HG02884 (cell line): ENCODE data around the gene ZDHHC17.

ENCODE experiments used
- ATAC-seq: cut with Tn5 transposase; IDR thresholded peaks from one replicate; pipeline ENCODE4 v1.9.1; 2021; ENCODE audit warnings: mild to moderate bottlenecking, moderate library complexity; ENCODE audit not compliant: unreplicated experiment

Gene ZDHHC17

DNA sequence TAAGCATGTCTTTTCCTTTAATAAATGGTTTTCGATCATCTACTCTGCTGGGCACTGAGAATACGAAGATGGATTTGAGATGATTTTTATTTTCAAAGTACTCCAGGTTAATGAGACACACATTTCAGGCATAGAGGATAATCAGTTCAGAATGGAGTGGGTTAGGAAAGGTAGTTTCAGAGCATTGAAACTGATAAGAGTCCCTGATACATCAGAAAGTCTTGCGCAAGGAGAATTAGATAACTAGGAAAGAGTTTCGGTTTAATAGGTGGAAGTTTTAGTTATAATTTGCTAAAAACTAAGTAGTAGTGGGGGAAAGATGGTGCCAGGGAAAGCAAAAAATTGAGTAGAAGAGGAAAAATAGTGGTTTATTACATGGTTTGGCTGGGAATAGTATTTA, 50.1 kb downstream of the ZDHHC17 start:
- no peak for ATAC-seq

DNA sequence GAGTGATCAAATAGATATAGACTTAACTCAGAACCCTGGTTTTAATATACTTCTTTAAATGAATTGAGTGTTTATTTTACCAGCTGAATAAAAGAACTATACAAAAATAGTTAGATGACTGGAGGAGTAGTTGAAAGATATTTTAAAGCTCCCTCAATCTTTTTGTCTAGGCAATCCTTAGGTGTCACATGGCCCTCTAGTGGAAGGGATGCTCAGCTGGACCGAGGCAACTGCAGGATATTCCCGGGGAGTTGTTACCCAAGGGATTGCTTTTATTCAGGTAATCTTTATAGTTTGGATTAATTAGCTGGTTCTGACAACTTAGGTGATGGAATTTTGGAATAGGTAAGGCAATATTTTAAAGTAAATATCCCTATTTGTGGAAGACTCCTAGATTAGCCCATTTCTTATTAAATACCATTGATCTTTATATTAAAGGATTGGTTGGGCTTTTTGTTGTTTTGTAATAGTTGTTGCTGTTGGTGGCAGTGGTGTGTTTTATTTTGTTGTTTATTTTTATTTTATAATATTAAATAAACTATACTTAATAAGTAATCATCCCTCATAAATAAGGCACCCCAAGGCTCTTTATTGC, 57.1 kb downstream of the ZDHHC17 start:
- ATAC-seq: no peak

DNA sequence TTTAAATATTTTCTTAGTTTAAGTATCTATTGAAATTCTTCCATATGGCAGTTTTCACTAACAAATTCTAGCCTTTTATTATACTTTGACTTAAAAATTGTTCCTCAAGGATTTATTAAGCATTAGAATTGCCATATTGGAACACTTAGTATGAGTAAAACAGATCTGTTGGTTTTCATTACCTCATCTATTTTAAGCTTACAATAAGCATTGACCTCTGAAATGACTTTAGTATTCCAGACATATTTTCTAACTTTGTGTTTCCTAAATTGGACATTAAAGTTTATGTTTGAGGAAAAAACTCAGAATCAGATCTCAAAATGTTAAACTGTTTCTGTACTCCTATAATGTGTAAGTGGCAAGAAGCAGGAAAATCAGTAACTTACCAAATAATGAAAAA, 66.5 kb downstream of the ZDHHC17 start:
- no peak for ATAC-seq

DNA sequence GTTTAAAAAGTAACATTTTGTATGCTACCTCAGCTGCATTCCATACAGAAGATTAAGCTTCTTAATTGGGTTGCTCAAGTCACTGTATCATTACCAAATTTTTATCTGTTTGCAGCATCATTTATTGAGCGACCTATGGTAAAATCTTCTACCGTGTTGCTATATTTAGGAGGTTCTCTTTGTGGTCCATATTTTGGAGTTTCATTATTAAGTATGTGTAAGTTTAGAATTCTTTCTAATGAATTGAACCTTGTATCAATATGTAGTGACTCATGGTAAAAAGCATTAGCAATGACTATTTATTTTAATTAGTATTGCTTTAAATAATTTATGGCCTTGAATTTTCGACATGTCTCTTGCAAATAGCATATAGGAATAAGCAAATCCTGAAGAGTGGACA, 72.7 kb downstream of the ZDHHC17 start:
- ATAC-seq: no peak

DNA sequence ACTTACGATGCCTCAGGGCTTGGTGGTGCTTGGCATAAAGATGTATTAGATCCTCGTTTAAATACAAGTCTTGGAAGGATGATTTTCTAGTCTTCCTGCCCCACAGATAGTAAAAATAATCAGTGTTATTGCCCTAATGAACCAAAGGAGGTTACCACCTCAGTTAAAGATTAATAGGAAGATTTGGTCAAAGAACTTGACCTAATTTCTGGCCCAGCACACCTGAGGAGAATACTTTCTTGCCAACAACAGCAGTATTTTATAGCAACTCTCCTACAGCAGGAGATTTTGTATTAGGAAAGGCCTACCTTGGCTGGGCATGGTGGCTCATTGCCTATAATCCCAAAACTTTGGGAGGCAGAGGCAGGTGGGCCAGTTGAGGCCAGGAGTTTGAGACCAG, 83.3 kb downstream of the ZDHHC17 start:
- no peak for ATAC-seq

DNA sequence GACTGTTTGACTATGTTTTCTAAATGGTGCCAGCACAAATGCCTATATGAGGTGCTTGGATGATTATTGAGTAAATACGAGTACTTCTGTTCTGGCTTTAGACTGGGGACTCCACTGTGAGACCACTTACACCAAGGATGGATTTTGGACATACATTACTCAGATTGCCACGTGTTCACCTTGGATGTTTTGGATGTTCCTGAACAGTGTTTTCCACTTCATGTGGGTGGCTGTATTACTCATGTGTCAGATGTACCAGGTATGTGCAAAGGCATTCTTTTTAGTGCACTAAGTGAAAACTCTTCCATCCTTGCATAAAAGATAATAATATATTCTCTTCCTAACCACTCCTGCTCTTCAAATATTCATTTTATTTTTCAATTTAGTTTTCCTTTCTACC, 84.2 kb downstream of the ZDHHC17 start:
- no peak for ATAC-seq

DNA sequence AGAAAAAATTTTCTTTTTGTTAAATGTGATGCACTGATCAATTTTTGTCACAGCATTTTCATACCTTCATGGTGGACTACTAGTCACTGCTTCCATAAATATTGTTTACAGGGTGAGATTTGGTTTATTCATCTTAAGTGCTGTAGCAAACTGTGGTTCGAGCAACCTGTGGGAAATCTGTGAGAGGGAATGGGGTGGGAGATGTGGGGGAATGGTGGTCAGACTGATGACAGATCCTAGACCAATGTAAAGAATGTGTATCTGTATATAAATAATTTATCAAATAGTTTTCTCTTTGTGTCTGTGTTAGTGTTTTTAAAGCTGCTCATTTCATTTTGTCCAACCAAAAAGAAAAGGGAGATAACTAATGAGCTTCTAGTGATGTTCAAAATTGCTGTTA, 88.2 kb downstream of the ZDHHC17 start:
- ATAC-seq: no peak

DNA sequence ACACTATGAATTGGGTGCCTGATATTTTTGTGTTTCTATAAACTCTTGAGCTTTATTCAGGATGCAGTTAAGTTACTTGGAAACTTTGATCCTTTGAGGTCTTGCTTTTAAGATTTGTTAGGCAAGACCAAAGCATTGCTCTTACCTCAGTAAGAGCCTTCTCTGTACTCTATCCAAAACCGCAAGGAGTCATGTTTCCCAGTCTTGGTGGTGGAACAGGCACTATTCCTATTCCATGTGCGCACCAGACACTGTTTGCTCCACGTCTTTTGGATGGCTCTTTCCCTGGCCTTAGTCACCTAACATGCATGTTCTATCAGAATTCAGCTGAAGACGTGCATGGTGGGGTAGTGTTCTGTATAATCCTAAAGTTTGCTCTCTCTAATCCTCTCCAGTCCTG, 91.4 kb downstream of the ZDHHC17 start:
- no peak for ATAC-seq

DNA sequence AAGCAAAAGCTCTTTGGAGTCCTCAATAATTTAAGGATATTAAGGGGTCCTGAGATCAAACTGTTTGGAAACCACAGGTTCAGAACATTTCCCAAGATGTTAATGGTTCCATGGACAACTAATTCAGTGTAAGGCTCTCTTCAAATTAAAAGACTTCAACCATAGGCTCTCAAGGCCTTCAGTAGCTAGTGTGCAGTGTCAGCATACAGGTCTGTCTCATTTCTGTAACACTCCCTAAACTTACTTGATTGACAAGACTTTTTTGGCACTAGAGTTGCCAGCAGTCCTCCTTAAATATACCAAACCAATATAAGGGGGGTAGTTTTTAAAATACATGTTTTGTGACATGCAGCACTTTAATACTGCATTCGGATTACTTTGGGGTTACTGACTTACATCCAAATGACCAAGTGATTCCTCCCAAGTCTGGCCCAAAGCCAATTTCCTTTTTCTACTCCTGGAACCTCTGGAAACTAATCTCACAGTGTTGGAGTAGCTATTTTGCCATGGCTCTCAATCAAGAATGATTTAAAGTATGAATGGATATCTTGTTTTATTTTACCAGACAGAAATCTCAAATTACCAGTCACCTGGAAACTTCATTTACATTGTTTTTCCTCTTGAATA, 92.2 kb downstream of the ZDHHC17 start:
- ATAC-seq: no peak

DNA sequence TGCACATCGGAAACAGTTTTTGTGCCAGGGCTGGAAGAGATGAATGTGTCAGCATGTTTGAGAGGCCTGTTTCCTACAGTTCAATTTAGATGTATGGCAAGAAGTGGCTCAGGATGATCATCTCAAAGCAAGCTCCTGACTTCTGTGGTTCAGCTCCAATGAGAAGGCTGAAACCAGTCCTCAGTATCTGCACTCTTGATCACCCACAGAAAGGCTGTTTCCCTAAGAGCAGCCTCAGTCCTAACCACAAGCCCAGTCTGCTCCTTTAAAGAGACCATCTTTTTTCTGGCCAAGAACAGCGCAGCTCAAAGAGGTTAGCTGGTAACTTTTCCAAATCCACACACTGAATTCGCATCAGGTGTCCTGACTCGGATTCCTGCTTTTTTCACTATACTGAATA, 95.7 kb downstream of the ZDHHC17 start:
- no peak for ATAC-seq

DNA sequence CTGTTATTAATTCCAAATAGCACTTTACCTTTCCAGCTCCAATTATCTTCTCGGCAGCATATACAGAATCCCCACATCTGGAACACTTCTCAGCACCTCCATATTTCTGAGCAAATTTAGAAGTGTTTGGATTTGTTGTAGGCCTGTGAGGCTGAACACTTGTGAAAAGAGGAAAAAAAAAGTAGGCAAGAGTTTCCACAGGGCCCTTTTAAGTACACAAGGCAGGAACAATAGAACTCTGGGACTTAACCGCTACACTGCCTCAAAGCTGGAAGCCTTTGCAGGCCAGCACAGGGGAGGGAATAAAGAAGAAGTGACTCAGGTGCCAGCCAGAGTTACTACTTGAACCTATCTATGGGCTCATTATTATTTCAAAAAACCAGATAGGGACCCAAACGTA, 96.3 kb downstream of the ZDHHC17 start:
- no peak for ATAC-seq

DNA sequence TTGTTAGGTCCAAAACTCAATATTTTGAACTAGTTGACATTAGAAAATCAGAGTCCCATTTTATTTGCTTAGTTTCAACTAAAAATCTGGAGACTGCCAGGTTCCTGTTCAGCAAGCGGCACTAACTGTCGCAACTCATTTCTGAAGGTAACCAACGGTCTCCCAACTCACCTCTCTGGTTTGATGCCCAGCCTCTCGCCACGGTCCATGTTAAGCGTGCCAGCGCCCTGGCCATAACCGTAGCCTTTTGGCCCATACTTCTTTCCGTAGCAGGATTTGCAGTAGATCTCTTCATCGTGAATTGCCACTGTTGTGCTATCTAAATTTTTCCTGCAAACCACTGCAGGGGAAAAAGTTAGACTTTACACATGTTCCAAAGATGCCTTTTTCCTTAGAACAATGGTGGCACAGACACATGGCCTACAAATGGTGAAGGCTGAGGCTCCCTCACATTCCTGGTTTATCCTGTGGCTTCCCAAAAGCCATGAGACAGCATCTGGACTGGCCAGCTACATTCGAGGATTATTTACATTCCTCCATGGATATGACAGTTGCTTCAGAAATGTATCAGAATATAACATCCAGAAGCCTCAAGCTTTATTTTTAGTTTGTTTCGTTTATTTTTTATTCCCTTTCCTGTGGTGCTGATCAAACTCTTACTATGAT, 99.2 kb downstream of the ZDHHC17 start:
- ATAC-seq: no peak

DNA sequence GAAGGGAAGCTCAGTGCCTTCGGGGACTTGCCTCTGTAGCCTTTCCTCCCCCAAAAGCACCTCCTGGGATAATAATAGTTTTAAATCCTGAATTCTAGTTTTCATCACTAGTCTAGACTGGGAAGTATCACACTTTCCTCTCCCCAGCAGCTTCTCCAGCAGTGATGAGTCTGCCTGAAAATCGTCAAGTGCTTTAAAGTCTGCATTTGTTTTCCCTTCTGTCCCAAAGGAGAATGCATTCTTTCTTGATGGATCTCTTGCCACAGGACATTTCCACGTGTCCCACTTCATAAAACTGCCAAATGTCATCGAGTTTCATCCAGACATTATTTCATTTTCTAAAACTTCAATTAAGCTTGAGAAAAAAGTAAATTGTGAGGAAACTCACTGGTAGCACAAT, 99.9 kb downstream of the ZDHHC17 start:
- ATAC-seq: no peak

DNA sequence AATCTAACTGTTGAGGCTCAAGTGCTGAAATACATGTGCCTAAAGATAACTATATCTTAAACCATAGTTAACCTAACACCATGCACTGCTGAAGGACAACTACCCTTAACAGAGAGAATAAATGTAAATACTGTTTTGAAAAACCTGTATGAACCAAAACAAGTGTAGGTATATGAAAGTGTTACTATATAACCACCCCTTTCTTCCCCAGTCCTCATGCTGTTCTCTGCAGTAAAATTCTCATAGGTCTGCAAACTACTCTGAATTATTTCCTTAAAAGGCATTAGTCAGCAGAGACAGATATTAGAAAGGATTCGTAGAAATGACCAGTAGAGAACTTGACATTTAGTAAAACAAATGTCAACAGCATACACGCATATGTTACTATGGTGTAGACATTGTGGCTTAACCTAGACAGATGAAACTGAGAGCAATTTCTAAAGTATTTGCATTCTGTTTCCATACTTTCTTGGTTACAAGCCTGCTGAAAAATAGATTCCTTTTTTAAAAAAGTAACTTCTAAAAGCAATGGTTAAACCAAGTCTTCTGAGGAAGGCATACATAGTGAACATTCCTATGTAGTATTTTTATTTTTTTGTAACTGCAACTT, 101.0 kb downstream of the ZDHHC17 start:
- peak; percentile 84 for ATAC-seq

DNA sequence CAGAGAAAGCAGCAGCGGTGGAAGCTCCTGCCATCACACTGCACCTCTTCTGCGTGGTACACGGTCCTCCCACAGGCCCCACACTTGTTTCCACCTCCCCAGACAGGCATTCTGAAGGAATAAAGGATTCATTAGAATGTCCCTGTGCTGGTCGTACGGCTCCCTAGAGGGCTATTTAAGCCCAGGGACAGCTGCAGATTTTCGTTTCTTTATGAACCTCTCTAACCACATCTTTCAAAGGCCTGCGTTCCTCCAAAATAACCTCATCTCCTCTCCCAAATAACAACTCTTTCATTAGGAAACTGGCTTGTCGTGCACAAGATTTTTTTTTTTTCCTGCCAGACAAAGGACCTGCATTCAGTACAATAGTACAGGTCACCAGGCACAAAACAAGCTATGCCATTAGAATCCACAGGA, 102.2 kb downstream of the ZDHHC17 start:
- ATAC-seq: no peak

DNA sequence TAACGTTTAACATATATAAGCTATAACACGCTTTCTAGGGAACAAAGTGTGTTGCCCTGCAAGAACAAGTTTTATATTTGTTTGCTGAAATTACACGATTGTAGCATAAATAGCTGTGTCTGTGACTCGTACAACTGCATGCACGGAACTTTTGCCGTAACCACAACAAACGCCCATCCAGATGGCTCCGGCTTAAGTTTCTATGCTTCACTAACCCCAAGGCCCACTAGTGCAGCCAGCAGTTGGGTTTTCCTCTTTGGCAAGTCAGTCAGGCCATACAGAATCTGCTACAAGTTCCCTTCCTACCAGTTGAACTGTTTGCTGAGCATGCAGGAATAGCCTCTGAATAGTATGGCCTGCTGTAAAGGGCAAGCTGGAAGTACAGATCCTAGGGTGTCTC, 102.8 kb downstream of the ZDHHC17 start:
- ATAC-seq: peak; percentile 39

DNA sequence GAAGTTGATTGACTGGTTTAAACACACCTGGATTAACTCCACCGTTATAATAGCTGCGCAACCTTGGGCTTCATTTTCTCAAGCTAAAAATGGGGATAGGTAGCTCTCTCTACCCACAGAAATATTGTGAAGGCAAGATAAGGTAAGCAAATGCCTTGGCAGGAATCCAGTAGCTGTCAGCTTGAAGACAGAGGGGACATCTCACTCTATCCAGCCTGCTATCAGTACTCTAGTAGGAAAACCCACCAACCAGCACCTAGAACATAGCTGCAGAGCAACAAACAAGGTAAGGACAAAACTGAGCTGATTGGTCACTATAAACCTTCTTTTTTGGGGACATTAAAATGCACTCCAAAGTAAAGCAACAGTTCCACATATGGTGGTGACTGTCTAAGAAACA, 107.2 kb downstream of the ZDHHC17 start:
- ATAC-seq: no peak

DNA sequence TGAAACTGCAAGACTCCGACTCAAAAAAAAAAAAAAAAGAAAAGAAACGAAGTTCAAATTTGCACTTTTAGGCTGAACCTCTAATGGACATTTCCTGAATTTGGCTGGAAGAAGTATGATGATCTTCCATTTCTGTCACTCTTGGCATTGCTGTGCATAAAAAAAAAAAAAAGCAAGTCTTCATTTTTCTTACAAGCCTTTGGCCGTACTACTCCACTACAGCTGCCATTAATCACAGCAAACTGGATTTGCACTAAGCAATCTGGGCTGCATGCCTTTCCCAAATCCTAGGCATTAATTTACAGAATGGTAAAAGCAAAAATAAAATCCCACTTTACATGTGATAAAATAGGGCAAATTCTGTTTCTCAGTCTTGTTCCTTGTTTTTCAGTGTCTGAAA, 107.8 kb downstream of the ZDHHC17 start:
- no peak for ATAC-seq

DNA sequence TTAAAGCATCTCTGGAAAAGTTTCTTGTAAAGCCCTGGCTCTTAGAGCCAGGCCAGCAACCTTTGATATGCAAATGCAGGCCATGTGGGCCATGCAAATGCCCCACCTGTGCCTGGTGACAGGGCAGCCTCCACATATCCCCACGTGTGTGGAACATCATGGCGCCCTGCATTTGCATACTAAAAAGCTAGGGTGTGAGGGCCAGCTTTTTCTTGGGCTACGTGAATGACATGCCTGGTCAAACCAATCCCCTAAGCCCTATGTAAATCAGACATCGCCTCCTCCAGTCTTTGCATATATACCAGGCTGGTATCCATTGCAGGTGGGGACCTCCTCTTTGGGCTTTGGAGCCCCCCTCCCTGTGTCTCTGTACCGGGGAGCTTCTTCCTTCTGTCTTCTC, 108.5 kb downstream of the ZDHHC17 start:
- ATAC-seq: no peak

DNA sequence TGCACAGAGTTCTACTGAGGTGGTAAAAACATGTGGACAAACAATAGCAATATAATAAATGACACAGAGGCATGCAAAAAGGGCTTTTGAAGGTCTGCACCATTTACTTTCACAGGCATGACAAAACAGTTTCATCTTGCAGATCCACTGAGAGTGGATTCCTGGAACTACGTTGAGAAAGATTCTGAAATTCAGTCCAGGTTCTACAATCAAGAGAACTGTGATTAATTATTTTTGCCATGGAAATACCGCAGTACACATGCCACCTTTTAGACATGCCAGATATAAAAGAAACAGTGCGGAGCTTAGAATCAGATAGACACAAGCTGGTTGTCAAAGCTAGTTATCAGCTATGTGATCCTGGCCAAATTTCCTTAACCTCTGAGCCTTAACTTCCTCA, 110.1 kb downstream of the ZDHHC17 start:
- no peak for ATAC-seq

DNA sequence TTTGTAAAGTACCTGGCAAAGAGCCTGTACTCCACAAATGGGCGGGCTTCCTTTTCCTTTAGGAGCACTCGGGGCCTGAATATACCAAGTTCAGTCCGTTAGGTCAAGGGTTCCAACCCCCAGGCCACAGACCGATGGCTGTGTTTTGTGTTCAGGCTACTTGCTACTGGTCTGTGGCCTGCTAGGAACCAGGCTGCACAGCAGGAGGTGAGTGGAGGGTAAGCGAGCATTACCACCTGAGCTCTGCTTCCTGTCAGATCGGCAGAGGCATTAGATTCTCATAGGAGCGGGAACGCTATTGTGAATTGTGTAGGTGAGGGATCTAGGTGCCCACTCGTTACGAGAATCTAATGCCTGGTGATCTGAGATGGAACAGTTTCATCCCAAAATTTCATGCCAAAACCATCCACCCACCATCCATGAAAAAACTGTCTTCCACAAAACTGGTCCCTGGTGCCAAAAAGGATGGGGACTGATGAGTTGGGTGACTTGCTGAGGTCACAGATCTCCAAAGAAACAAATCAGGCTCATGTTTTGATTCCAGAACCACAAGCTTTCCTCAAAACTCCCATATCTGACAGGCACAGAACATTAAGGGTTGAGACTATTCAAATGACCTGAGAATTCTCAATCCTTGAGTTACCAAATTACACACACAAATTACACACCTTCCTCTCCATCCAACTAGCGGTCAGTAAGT, 110.7 kb downstream of the ZDHHC17 start:
- ATAC-seq: no peak
